Ovary (tissue), 3 donors: ENCODE results near the gene AOC3.

Source experiments
- EP300 ChIP-seq: sonication (generic); formaldehyde crosslinking; IDR thresholded peaks from one replicate; pipeline ENCODE4 v1.6.1; 2017; ENCODE audit warnings: antibody characterized with exemption
- TF ChIP-seq, protein P1 (sequence below), 3 donors: fragments of 450-650 bp in 2 of 3; fragments of 200-600 bp in 1 of 3; IDR thresholded peaks; one replicate each; pipeline versions ENCODE4 v1.5.1 to v1.8.0; 2016 to 2022; ENCODE audit warnings: antibody characterized with exemption in 3 of 3, mild to moderate bottlenecking in 1 of 3
- donor health status: DM: no; HTN: no; CAD: no.

DNA sequence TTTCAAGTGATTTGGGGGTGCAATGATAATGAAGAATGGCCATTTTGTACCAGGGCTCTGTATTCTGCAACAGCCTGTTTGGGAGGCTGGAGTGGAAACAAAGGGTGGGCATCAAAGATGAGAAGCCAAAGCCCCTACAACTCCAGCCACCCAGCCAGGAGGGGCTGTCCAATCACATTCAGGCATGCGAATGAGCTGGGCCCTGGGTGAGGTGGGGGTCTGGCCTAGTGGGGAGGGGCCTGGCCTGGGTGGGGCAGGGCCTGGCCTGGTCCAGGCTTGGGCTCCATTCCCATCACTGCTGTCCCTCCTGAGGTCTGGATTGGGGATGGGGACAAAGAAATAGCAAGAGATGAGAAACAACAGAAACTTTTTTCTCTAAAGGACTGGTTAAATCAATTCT is 6.4 kb downstream of the AOC3 start:
- TF ChIP-seq, protein P1, sequence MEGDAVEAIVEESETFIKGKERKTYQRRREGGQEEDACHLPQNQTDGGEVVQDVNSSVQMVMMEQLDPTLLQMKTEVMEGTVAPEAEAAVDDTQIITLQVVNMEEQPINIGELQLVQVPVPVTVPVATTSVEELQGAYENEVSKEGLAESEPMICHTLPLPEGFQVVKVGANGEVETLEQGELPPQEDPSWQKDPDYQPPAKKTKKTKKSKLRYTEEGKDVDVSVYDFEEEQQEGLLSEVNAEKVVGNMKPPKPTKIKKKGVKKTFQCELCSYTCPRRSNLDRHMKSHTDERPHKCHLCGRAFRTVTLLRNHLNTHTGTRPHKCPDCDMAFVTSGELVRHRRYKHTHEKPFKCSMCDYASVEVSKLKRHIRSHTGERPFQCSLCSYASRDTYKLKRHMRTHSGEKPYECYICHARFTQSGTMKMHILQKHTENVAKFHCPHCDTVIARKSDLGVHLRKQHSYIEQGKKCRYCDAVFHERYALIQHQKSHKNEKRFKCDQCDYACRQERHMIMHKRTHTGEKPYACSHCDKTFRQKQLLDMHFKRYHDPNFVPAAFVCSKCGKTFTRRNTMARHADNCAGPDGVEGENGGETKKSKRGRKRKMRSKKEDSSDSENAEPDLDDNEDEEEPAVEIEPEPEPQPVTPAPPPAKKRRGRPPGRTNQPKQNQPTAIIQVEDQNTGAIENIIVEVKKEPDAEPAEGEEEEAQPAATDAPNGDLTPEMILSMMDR (IDR thresholded peaks at IDR 0.05) = no peak
- TF ChIP-seq EP300 = no peak
